HG02763 (cell line): ENCODE measurements around the gene DNER.
"Not testable (repeated sequence)": the region's sequence is repeated elsewhere in the genome, so short reads cannot be mapped to it uniquely, and the experiment has no call there.

Experiments
- ATAC-seq: cut with Tn5 transposase; IDR thresholded peaks from one replicate; pipeline ENCODE4 v1.9.1; 2021; ENCODE audit warnings: mild to moderate bottlenecking, moderate library complexity; ENCODE audit not compliant: unreplicated experiment

DNER gene

DNA sequence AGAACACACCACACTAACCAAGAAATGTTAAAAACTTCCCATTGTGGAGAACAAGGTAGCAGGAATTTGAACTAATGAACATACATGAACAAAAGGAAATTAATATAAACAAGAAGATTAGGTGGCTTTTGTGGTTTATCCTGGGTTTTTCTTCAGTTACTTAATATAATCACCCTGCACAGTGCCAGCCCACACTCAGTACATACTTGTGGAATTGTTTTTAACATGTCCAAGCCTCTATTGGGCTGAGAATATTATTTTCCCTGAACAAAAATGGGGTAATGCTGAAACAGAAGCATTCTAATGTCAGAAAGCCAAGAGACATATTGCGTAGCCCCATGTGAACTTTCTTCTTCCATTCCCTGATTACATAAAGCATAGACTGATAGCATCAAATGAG, 202.8 kb downstream of the DNER start:
- ATAC-seq, result no peak

DNA sequence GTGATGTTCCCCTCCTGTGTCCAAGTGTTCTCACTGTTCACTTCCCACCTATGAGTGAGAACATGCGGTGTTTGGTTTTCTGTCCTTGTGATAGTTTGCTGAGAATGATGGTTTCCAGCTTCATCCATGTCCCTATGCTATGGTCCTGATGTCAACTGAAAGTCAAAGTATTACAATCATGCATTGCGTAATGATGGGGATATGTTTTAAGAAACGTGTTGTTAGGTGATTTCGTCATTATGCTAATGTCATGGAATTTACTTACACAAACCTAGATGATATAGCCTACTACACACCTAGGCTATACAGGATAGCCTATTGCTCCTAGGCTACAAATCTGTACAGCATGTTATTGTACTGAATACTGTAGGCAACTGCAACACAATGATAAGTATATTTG, 207.7 kb downstream of the DNER start:
- not testable (repeated sequence) for ATAC-seq

DNA sequence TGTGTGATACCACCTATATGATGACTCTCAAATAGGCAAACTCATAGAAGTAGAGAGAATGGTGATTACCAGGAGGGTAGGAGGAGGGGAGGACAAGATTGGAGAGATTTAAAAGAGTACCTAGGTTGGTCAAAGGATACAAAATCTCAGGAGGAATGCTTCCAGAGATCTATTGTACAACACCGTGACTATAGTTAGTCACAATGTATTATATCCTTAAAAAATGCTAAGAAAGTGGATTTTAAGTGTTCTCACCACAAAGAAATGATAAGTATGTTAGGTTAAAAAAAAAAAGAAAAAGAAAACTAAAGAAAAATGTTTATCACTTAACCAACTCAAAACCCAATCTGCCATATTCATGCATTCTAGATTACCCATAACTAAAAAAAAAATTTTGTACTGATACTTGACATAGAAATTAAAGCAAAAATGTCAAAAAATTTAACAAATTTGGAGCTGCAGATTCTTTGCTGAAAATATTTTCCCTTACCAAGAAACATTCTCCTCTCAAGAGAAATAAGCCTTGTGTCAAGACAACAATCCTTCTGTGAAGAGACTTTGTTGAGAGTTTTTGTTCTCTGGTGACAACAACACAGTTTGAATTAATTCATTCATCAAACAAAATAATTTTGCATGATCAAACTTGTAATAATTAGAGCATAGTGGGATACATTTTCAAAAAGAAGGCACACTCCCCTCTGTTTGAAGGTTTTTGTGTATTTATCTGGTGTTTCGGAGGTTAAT, 213.1 kb downstream of the DNER start:
- no peak for ATAC-seq

DNA sequence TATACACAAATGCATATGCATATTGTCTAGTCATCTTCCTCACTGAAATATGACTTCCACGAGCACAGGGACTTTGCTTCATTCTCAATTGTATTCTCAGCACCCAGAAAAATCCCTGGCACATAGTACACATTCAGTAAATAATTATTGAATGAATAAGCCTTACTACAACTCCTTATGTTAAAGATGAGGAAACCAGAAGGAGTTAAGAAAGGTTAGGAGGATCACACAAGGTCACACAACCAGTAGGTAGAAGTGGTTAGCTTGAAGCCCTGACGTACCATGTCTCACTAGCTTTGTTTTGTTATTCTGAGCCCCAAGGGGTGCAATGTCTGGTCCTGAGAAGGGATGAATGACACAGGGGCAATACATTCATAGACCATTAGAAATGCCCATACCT, 222.3 kb downstream of the DNER start:
- ATAC-seq, result no peak

DNA sequence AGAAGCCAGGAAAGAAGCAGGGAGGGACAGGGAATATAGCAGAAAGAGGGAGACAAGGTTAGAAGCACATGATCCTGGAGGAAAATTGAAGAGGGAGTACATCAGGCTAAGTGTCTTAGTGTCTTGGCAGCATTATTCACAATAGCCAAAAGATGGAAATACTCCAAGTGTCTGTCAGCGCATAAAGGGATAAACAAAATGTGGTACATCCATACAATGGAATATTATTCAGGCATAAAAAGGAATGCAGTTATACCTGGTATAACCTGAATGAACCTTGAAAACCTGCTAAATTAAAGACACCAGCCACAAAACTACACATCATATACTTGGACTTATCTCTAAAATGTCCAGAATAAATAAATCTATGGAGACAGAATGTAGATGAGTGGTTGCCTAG, 224.2 kb downstream of the DNER start:
- ATAC-seq, result no peak

DNA sequence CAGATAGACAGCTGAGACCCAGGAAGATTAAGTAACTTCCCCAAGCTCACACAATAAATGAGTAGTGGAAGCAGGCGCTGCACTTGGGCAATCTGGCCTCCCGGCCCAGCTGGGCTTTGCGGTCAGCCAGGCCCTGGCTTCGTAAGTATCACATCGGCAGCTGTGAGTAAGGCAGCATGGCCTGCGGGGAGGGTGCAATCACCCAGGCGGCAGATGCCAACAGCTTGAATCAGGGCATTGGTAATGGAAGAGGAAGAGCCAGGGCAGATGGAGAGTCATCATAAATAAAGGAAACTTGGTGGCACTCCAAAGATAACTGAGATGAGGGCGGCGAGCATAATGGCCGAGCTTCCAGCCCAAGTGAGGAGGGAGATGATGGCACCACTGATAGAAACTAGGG, 225.3 kb downstream of the DNER start:
- ATAC-seq, result no peak

DNA sequence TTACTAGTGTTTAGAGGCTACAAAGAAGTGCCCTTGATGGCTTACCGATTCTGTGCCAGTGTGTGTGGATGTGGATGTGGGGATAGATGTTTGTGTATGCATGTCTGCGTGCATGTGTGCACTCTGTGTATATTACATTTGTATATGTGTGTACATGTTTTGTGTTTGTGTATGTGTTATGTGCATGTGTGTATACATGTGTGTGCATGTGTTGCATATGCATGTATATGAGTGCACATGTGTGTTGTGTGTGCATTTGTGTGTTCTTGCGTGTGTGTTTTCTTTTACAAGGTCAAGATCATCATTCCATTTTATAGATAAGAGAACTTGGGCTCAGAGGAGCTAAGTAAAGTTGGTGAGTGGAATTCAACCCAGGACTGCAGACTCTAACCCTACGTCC, 226.1 kb downstream of the DNER start:
- no peak for ATAC-seq

DNA sequence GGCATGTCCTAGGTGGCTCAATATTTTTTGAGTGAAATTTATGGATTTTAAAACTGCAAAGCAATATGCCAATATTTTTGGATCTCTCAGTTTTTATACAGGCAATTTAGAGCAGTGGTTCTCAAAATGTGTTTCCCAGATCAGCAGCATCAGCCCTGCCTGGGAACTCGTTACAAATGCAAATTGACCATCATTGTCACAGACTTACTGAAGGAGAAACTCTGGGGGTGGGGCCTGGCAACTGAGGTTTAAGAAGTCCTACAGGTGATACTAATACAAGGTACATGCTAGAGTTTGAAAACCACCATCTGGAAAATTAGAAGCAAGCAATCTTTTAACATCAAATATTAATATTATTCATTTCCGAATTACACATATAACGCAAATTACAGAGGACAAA, 227.7 kb downstream of the DNER start:
- ATAC-seq, result no peak

DNA sequence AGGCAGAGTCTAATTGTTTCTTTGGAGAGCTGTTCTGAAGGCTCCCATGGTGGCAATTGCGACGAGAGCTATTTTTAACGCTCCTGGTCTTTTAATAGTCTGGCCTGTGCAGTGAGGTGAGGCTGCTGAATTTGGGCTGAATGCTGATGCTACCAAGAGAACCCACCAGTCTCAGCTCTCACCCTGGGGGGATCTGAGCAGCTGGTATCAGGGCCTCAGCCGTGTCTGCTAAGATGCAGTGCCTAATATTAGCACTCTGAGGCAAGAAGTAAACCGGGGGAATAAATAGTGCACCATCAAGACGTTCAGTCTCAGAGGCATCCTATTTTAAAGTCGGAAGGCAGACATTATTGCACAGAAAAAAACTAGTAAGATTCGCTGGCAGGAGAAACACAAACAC, 228.5 kb downstream of the DNER start:
- ATAC-seq, result no peak

DNA sequence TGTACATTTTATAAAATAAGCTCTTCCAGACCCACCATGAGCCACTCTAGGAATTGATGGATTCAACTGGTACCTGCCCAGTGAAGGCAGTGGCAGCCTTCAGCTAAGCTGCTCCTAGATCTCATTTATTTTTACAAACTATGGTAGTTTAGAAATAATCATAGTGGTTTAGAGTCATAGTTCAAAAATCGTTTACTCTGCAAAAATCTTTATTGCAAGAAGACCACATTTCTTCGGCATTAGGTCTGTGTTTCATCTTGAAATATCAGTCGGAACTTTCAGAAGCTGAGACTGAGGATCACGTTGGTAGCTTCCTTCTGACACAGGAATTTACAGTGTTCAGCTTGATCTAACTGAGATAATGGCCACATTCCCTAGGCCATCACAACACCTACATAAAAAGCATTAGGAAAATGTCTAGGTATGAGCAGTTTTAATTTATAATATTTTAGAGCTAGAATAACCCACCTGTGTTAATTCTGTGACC, 237.0 kb downstream of the DNER start:
- ATAC-seq, result no peak

DNA sequence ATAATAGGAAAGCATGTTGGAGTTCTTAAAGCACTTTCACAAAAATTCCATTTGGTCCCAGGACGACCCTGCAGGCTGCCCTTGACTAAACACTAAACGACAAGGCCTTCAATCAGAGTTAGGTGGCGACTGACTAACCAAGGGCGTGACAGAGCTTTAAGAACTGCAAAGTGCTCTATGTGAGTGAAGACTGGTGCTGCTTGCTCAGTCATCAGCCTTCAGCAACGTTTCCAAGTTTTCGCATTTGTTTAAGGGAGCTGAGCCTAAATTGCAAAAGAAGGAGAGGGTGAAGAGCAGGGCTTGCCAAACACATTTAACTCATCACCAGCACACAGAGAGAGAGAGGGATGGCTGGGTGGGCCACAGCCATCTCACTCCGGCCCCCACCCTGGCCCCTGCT, 238.6 kb downstream of the DNER start:
- ATAC-seq, result no peak

DNA sequence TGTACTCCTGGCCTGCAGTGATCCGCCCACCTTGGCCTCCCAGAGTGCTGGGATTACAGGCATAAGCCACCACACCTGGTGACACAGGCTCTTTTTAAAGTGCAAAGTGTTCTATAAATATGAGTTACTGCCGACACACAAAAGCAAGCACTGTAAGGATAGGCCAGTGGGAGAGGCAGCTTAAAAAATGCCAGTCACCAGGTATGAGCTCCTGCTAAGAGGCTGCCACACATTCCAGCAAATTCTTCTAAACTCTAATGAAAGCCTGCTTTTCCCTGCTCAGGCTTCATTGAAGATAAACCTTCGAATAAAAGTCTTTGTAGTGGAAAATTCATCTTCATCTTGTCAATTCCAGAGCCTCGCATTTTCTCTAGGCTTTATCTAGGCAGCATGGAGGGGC, 240.2 kb downstream of the DNER start:
- no peak for ATAC-seq

DNA sequence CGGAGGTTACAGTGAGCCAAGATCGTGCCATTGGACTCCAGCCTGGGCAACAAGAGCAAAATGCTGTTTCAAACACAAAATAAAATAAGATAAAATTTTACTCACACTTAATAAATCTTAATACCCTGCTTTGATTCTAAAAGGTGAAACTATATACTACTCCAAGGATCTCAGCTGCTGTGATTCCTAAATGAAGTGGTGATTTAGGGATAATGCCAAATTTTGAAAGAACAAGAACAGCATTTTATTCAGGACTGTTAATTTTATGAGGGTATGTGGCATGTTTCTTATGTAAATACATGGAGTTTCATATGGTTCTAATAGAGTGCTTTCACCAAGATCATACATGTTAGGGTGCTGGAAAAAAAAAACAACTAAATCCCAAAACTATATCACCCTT, 243.6 kb downstream of the DNER start:
- ATAC-seq, result no peak

DNA sequence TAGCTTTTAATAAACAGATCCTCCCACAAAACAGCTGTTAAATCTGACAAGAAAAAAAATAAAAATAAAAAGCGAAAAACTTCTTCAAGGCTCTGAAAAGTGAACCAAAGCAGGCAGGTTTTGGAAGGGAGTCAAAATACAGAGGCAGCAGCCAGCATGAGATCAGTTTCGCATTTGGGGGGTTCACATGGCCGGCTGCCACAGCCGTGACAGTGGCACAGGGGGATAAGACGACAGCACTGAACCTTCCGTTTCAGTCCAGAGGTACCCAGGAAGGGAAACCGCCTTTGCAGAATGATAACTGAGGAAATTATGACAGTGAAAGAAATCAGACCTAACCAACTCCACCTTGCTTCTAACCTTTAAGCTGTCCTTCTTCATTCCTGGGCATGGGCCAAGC, 246.6 kb downstream of the DNER start:
- ATAC-seq, result no peak

DNA sequence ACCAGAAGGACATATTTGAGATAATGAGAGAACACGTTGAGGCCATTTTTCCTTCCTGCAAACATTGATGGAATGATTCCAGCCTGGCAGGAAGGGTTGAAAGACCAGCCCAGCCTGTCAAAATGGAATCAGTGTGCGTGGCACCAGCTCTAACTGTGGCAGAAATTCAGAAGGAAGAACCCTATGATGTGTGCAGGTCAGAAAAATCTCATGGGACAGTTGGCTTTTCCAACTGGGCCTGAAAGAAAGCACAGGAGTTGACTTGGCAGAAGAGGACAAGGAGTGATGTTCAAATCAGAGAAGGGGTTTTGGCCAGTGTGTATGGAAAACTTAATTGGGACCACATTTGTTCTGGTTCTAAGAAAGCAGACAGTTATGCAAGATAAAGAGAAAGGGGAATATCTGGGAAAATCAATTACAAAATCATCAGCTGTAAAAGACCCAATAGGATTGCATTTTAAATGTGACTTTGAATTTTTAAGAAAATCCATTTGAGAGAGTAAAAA, 250.5 kb downstream of the DNER start:
- ATAC-seq, result no peak

DNA sequence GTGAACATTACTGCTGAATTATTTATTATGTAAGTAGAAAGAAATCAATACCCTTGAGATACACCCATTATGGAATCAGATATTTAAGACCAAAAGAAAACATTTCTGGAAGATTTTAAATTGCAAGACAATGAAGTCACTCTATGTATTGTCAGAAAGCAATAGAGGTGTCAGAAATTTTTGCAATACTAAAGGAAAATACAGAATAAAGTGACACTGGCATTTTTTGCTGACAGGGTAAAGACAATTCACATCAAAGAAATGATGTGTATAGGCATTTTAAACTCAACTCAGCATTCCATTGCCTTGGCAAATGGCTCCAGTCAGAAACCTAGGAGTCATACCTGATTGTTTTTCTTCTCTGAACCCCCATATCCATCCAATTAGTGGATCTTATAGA, 252.2 kb downstream of the DNER start:
- ATAC-seq, result no peak

DNA sequence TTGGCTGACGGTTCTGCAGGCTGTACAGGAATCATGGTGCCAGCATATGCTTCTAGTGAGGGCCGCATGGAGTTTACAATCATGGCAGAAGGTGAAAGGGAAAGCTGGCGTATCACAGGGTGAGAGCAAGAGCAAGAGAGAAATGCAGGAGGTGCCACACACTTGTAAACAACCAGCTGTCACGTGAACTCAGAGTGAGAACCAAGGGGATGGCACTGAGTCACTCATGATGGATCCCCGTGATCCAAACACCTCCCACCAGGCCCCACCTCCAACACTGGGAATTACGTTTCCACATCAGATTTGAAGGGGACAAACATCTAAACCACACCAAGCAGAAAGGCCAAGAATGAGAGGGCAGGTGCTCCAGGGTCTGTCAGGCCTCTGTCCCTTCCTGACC, 258.3 kb downstream of the DNER start:
- no peak for ATAC-seq

DNA sequence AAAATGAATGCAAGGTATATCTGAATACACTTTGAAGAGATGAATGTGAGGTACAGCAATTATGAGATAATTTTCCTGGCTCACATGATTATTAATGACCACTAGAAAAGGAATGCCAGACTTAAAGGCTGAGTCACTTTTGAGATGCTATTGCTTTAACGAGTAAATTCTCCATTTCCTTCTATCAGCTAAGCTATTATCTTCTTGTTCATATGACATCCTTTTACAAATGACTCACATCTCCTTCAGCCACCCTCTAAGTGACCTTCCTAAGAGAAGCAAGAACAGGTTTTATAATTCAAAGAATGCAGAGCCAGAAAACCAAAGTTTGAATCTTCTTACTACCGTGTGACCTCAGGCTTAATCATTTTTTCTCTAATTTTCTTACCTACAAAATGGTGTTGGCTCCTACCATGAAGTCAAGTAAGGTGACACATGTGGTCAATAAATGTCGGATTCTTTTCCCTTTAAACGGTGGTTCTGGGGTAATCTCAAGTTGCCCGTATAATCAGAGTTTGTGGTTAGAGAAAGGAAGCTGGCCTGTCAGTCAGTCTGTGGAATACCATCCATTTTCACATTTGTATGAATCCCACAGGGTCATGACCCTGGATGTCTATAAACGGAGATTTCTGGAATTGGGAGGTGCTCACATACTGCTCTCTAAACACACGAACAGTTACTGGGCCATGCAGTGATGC, 259.3 kb downstream of the DNER start:
- no peak for ATAC-seq

DNA sequence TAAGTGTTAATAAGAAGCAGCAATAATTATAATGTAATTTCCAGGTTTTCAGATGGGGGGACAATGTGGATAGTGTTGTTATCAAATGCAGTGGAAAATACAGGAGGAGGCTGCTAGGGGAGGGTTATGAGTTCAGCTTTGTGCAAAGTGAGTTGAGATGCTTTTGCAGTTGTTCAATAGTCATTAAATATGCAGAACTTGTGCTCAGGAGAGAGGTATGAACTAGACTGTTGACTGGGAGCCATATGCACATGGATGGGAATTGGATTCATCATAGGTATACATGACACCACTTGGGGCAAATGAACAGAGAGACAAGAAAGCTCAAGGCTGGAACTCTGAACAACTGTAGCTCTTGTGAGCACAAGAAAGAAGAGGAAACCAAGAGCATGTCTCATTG, 261.1 kb downstream of the DNER start:
- no peak for ATAC-seq

DNA sequence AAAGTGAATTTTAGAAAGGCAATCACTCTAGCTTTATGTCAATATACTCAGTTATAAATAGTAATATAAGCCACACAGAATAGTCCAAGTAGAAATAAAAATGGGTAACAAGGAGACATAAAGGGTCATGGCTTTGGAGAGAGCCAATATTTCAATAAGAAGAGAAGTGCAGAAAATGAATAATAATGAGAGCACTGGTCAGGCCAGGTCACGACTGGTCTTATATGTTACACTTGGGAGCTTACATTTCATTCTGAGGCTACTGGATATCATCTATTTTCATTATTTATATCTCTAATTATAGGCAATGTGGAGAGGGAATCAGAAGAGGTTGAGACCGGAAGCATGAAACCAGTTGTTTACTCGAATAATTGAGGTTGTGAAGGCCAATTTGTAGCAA, 262.5 kb downstream of the DNER start:
- ATAC-seq, result no peak

DNA sequence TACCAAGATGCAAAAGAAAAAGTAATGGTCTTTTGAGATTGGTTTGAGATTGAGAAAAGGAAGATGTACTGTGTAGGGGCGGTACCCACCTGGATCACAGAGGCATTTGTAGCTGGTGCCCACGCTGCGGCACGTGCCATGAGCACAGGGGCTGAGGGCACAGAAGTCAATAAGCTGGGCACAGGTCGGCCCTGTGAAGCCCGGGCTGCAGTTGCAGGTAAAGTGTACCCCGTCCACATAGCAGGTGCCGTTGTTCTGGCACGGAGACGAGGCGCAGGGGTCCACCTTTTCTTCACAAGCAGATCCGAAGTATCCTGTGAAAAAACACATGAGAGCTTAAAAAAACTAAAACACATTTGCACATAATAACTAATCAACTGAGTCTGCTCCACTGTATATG, 267.1 kb downstream of the DNER start:
- ATAC-seq, result no peak

DNA sequence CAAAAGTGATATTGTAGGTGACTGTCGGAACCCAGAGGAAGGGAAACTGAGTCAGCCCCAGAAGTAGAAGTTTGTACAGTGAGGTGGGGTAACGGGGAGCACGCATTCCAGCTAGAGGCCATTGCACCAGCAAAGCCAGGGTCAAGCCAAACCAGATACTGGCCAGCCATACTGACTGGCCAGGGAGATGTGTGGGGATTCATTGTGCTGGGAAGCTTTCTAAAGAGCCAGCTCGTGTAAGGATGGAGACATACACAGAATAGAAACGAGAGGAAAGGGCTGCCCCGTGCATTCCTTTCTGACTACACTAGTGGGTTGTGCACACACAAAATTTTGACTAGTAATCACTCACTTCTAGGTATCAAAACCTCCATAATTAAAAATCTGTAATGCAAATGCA, 268.0 kb downstream of the DNER start:
- ATAC-seq, result no peak
